HFFc6 (cell line): ENCODE results near the gene FBXO24. TPM values are rescaled to one million over a fixed set of nuclear protein-coding genes. Genes with fewer than 3 reads are reported as not detected.

Experiments
- DNase-seq: peaks from one replicate; pipeline ENCODE4 v3.0.0-alpha.2; 2018
- H3K27ac Mint-ChIP-seq: 2 replicates; pipeline ENCODE4 v1.8.0; 2020; ENCODE audit warnings: mild to moderate bottlenecking, mixed read lengths
- H3K27me3 Mint-ChIP-seq: 2 replicates; pipeline ENCODE4 v1.8.0; 2021; ENCODE audit warnings: mild to moderate bottlenecking, moderate library complexity, mixed read lengths; ENCODE audit not compliant: insufficient read depth
- H3K36me3 Mint-ChIP-seq: 2 replicates; pipeline ENCODE4 v1.8.0; 2021; ENCODE audit warnings: low read depth, mixed read lengths
- H3K4me1 Mint-ChIP-seq: 2 replicates; pipeline ENCODE4 v1.8.0; 2020; ENCODE audit warnings: low read depth, mixed read lengths
- H3K4me3 Mint-ChIP-seq: 2 replicates; pipeline ENCODE4 v1.8.0; 2020; ENCODE audit warnings: mild to moderate bottlenecking, moderate library complexity, mixed read lengths
- H3K9me3 Mint-ChIP-seq: 2 replicates; pipeline ENCODE4 v1.8.0; 2020; ENCODE audit warnings: mild to moderate bottlenecking, mixed read lengths
- total RNA-seq, 6 experiments: library from RNA; stranded (reverse); fragmentation: NEBNext Ultra II Directional; extraction: Animal tissue kit (Norgen Biotek cat#: 25700); gene quantifications; 2 replicates in 1 of 6; 3 replicates in 5 of 6; pipeline ENCODE4 v1.2.3, GENCODE V29; 2021
- TF ChIP-seq, protein P1 (sequence below): fragments of 200-600 bp; sonication (generic); IDR thresholded peaks from 2 replicates; pipeline ENCODE4 v1.5.0; 2021; ENCODE audit warnings: antibody characterized with exemption, mild to moderate bottlenecking

FBXO24 gene
- total RNA-seq, 6 experiments from 2014 or later: 0.20 to 0.47 (median 0.28) TPM

GRCh38 chr7:100566018-100566531, 20.1 kb upstream of the FBXO24 start:
- Mint-ChIP-seq H3K27me3 (peaks cover 6% of the 10 kb centered on the region), H3K36me3 (no peaks in the 10 kb centered on the region), H3K4me3 (no peak overlapping the region), H3K27ac (no peak overlapping the region), H3K9me3 (no peaks in the 10 kb centered on the region), H3K4me1 (peaks cover 15% of the 10 kb centered on the region; the same call in 1 of the 2 replicates)
- no peak for DNase-seq
- TF ChIP-seq, protein P1, sequence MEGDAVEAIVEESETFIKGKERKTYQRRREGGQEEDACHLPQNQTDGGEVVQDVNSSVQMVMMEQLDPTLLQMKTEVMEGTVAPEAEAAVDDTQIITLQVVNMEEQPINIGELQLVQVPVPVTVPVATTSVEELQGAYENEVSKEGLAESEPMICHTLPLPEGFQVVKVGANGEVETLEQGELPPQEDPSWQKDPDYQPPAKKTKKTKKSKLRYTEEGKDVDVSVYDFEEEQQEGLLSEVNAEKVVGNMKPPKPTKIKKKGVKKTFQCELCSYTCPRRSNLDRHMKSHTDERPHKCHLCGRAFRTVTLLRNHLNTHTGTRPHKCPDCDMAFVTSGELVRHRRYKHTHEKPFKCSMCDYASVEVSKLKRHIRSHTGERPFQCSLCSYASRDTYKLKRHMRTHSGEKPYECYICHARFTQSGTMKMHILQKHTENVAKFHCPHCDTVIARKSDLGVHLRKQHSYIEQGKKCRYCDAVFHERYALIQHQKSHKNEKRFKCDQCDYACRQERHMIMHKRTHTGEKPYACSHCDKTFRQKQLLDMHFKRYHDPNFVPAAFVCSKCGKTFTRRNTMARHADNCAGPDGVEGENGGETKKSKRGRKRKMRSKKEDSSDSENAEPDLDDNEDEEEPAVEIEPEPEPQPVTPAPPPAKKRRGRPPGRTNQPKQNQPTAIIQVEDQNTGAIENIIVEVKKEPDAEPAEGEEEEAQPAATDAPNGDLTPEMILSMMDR: no peak

DNA sequence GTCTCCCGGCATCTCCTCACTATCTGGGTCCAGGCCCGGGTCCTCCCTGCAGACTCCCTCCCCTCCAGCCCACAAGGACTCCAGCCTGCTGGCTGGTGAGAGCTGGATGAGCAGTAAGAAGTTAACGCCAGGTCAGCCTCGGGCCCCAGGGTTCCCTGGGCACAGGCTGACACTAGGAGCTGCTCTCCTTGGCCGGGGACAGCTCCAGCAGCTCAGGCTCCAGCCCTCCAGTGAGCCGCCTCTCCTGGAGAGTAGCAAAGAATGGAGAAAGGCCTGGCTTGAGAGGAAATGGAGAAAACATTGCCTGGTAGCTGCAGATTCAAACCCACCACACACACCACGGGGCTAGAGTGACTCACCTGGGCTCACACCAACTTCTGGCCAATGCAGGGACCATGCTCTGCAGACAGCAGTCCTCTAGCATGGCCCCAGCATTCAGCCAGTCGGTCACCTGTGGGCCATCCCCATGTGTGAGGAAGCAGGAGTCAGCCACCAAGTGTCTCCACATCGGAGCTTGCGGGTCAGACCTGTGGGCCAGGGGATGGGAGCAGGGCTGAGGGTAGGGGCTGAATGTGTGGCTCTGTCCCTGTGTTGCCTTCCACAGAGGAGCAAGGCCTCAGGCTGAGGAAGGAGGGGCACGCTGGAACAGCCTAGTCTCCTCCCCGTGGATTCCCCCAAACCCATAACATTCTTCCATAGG, 18.9 kb upstream of the FBXO24 start:
- peak; percentile 24 for DNase-seq
- Mint-ChIP-seq H3K9me3 (no peaks in the 10 kb centered on the region), H3K27me3 (peaks cover 10% of the 10 kb centered on the region), H3K4me1 (peaks cover 15% of the 10 kb centered on the region; the same call in 1 of the 2 replicates), H3K36me3 (no peaks in the 10 kb centered on the region), H3K27ac (no peak overlapping the region; the same call in 1 of the 2 replicates), H3K4me3 (no peak overlapping the region)
- TF ChIP-seq, protein P1: no peak

DNA sequence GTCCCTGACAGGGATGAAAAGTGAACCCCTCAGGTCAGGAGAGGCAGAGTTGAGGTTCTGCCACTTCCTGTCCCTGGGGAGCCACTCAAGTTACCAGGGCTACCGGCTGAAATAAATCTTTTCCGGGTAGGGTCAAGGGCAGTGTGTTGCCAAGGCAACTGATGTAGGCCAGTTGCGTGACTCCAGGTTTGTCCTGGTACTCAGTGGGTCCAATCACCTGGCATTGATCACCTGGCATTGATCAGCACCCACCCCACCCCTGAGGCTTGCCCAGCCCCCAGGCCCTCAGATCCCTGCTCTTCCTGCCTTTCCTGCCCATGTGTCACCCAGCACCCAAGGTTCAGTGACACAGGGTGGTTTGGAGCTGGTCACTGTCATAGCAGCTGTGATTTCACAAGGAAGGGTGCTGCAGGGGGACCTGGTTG, 18.4 kb upstream of the FBXO24 start:
- H3K27ac Mint-ChIP-seq: no peak overlapping the region
- H3K4me3 Mint-ChIP-seq: no peak overlapping the region
- TF ChIP-seq, protein P1: no peak
- H3K4me1 Mint-ChIP-seq: peaks cover 15% of the 10 kb centered on the region; the same call in 1 of the 2 replicates
- no peaks in the 10 kb centered on the region for H3K9me3 Mint-ChIP-seq
- no peak for DNase-seq
- peaks cover 13% of the 10 kb centered on the region for H3K27me3 Mint-ChIP-seq
- no peaks in the 10 kb centered on the region for H3K36me3 Mint-ChIP-seq

GRCh38 chr7:100568176-100568895, 17.8 kb upstream of the FBXO24 start:
- Mint-ChIP-seq H3K4me3 (no peak overlapping the region), H3K4me1 (peaks cover 15% of the 10 kb centered on the region; the same call in 1 of the 2 replicates), H3K9me3 (no peaks in the 10 kb centered on the region), H3K27ac (no peak overlapping the region), H3K36me3 (no peaks in the 10 kb centered on the region), H3K27me3 (peaks cover 13% of the 10 kb centered on the region)
- no peak for DNase-seq
- TF ChIP-seq, protein P1: no peak

- H3K36me3 Mint-ChIP-seq: no peaks in the 10 kb centered on the region
- H3K27me3 Mint-ChIP-seq: peaks cover 13% of the 10 kb centered on the region
- DNase-seq: no peak
- TF ChIP-seq, protein P1: peak; percentile 67
- peaks cover 15% of the 10 kb centered on the region; the same call in 1 of the 2 replicates for H3K4me1 Mint-ChIP-seq
- no peak overlapping the region for H3K27ac Mint-ChIP-seq
- no peak overlapping the region for H3K4me3 Mint-ChIP-seq
- no peaks in the 10 kb centered on the region for H3K9me3 Mint-ChIP-seq
Measured at GRCh38 chr7:100568896-100569844, 17.0 kb upstream of the FBXO24 start.
